GM12892 (cell line): ENCODE results near the gene PFN1.

Source experiments
- POLR2A ChIP-seq: IDR thresholded peaks from 2 replicates; pipeline ENCODE4 v1.6.1; 2011; ENCODE audit warnings: low read depth, low read length, control low read depth
- POLR2AphosphoS5 ChIP-seq: IDR thresholded peaks from 2 replicates; pipeline ENCODE4 v1.6.1; 2011; ENCODE audit warnings: low read depth, low read length, control low read depth
- TAF1 ChIP-seq: IDR thresholded peaks from 2 replicates; pipeline ENCODE4 v1.6.1; 2011; ENCODE audit warnings: low read depth, mild to moderate bottlenecking, control low read depth, low read length, borderline replicate concordance

DNA sequence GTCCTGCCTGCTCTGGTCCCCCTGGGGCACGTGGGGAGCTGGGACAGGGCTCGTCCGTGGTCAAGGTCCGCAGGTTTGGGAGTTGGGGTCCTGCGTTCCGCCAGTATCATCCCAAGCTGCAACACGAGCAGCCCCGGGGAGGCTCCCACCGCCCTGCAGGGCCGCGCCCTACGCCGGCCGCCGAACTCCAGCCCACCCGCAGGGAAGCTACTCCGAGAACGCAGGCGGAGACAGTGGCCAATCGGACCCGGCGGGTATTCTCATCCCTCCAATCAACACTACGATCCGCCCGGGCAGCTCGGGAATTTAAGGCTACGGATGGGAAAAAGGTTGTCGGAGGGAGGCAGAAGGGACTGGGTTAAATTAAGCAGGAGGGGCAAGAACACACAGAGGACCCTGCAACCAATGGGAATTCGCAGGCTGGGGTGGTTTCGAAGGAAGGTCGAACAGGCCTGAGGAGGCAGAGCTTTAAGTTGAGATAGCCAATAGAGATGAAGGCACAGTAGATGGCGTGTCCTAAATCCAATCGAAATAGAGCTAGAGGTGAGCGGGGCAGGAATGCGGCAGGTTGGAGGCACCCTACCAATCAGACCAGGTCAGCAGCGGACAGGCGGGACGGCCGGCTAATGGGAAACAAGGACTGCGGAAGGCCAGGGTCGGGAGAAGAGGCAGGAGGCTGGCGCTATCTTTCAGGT lies 18.7 kb upstream of the PFN1 start:
- TF ChIP-seq POLR2AphosphoS5 (no peak; the same call in 1 of the 2 replicates), POLR2A (no peak), TAF1 (no peak)
